Activated CD4-positive, alpha-beta T cell treated with anti-CD3 and anti-CD28 coated beads for 36 hours (primary cell): ENCODE measurements around the gene LRMDA. TPM values are rescaled to one million over a fixed set of nuclear protein-coding genes. Genes with fewer than 3 reads are reported as not detected.

Experiments used
- ATAC-seq: fragments of 200-7000 bp; cut with Tn5 transposase; one replicate; pipeline ENCODE4 v1.10.0; 2021; ENCODE audit warnings: mild to moderate bottlenecking, moderate library complexity
- CTCF ChIA-PET: fragments of 350-600 bp; sonication (Branson Sonifier 250); formaldehyde crosslinking; loops from one replicate; lab custom pipeline; 2021; ENCODE audit warnings: antibody characterized with exemption; lab: Charles Lee
- POLR2A ChIA-PET: fragments of 350-600 bp; sonication (Branson Sonifier 250); formaldehyde crosslinking; loops from one replicate; lab custom pipeline; 2021; ENCODE audit warnings: antibody characterized with exemption, inconsistent platforms; lab: Charles Lee
- DNase-seq: peaks from one replicate; pipeline ENCODE4 v3.0.0-alpha.2; 2020
- H3K27ac Mint-ChIP-seq: one replicate; pipeline ENCODE4 v1.8.0; 2021; ENCODE audit warnings: mixed read lengths
- H3K27me3 Mint-ChIP-seq: one replicate; pipeline ENCODE4 v1.8.0; 2021; ENCODE audit warnings: mixed read lengths
- H3K36me3 Mint-ChIP-seq: one replicate; pipeline ENCODE4 v1.8.0; 2021; ENCODE audit warnings: low read depth, mixed read lengths
- H3K4me1 Mint-ChIP-seq: one replicate; pipeline ENCODE4 v1.8.0; 2021; ENCODE audit warnings: mixed read lengths
- H3K4me3 Mint-ChIP-seq: one replicate; pipeline ENCODE4 v1.8.0; 2021; ENCODE audit warnings: mild to moderate bottlenecking, moderate library complexity, mixed read lengths
- H3K9me3 Mint-ChIP-seq: one replicate; pipeline ENCODE4 v1.8.0; 2021; ENCODE audit warnings: low read depth, mixed read lengths
- intact Hi-C, 2 experiments: fragments of 100-400 bp; cut with DNase I in 1 of 2; cut with micrococcal nuclease in 1 of 2; formaldehyde crosslinking; loops; one replicate each; pipeline versions ENCODE4 v1.14.2 to v1.15.1; 2022 to 2024; cut with DNase I, micrococcal nuclease
- total RNA-seq, 2 experiments: library from RNA; stranded (reverse); gene quantifications; one replicate each; pipeline ENCODE4 v1.2.3, GENCODE V29; 2021

LRMDA gene
- total RNA-seq, 2 experiments from 2014 or later, result not detected

DNA sequence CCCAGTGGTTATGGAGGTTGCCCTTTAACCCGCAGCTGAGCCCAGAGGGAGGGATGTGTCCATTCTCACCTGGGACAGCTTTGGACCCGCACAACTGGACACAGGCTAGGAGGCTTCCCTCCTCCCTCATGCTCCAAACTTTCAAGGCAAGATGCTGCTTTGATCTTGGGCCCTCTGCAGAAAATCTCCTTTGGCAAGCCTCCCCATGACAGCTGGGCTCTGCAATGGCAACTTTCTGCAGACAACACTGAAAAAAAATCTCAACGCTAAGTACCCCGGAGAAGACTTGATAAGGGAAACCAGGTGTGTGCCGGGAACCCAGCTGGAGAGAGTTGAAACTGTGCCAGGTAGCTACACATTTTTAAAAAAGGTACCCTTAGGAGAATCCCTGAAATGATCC, 610.1 kb downstream of the LRMDA start:
- DNase-seq, result no peak
- POLR2A ChIA-PET, result no interaction called here
- Mint-ChIP-seq H3K36me3 (peaks cover 3% of the 10 kb centered on the region), H3K27ac (no peak overlapping the region), H3K4me1 (no peaks in the 10 kb centered on the region), H3K9me3 (peaks cover 6% of the 10 kb centered on the region), H3K4me3 (no peak overlapping the region), H3K27me3 (no peaks in the 10 kb centered on the region)
- ATAC-seq, result no peak
- intact Hi-C loops, result no loop called here
- CTCF ChIA-PET, result interaction anchor here (1.2 kb wide), 1 partner anchor 8 kb away, joined by 3 read pairs; no protein-coding TSS in a partner anchor

DNA sequence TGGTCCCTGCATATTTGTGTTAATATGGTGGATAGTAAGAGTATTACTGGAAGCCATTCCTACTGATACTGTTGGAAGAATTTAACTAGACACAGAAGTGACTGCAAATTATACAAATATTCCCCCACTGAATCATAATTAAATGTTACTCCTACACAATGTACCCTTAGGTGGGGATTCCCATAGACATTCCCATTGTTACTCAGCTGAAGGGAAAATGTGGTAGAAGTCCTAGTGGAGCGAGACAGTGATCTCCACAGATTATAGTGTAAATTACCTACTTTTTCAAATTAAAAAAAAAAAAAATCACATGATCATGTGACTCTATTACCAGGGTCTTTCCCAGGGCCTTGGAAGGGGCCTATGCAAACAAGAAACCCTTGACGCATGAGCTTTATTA, 611.8 kb downstream of the LRMDA start:
- peaks cover 2% of the 10 kb centered on the region for H3K27me3 Mint-ChIP-seq
- DNase-seq, result no peak
- peaks cover 3% of the 10 kb centered on the region for H3K36me3 Mint-ChIP-seq
- intact Hi-C loops, result no loop called here
- H3K4me3 Mint-ChIP-seq, result no peak overlapping the region
- no peaks in the 10 kb centered on the region for H3K4me1 Mint-ChIP-seq
- CTCF ChIA-PET, result no interaction called here
- POLR2A ChIA-PET, result no interaction called here
- no peak overlapping the region for H3K27ac Mint-ChIP-seq
- H3K9me3 Mint-ChIP-seq, result peaks cover 6% of the 10 kb centered on the region
- no peak for ATAC-seq

DNA sequence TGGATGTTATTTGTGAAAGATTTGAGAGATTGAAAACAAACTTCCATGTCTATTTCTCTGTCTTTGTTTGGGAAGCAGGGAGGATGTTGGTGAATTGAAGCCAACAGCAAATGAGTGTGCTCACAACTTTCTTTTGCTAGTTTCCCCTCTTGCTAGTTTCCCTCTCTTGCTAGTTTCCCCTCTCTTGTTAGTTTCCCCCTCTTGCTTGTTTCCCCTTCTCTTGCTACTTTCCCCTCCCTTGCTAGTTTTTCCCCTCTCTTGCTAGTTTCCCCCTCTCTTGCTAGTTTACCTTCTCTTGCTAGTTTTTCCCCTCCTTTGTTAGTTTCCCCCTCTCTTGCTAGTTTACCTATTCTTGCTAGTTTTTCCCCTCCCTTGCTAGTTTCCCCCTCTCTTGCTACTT, 613.3 kb downstream of the LRMDA start:
- H3K27me3 Mint-ChIP-seq, result peaks cover 2% of the 10 kb centered on the region

DNA sequence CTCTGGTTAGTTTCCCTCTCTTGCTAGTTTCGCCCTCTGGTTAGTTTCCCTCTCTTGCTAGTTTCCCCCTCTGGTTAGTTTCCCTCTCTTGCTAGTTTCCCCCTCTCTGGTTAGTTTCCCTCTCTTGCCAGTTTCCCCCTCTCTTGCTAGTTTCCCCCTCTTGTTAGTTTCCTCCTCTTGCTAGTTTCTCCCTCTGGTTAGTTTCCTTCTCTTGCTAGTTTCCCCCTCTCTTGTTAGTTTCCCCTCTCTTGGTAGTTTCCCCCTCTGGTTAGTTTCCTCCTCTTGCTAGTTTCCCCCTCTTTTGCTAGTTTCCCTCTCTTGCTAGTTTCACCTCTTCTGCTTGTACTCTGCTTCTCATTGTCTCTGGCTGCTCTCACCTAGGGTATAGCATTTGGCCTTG, 613.8 kb downstream of the LRMDA start:
- DNase-seq (no peak), ATAC-seq (no peak)
- no peak overlapping the region for H3K4me3 Mint-ChIP-seq
- intact Hi-C loops, result no loop called here
- no peaks in the 10 kb centered on the region for H3K36me3 Mint-ChIP-seq
- no peak overlapping the region for H3K27ac Mint-ChIP-seq
- H3K27me3 Mint-ChIP-seq, result peaks cover 3% of the 10 kb centered on the region
- CTCF ChIA-PET, result no interaction called here
- POLR2A ChIA-PET, result no interaction called here
- no peaks in the 10 kb centered on the region for H3K4me1 Mint-ChIP-seq
- H3K9me3 Mint-ChIP-seq, result no peaks in the 10 kb centered on the region

More for the DNA sequence above, 613.3 kb downstream of the LRMDA start:
- H3K27ac Mint-ChIP-seq, result no peak overlapping the region
- ATAC-seq (no peak), DNase-seq (no peak)
- H3K4me3 Mint-ChIP-seq, result no peak overlapping the region
- CTCF ChIA-PET, result no interaction called here
- no peaks in the 10 kb centered on the region for H3K9me3 Mint-ChIP-seq
- no peaks in the 10 kb centered on the region for H3K36me3 Mint-ChIP-seq
- intact Hi-C loops, result no loop called here
- POLR2A ChIA-PET, result no interaction called here
- no peaks in the 10 kb centered on the region for H3K4me1 Mint-ChIP-seq

DNA sequence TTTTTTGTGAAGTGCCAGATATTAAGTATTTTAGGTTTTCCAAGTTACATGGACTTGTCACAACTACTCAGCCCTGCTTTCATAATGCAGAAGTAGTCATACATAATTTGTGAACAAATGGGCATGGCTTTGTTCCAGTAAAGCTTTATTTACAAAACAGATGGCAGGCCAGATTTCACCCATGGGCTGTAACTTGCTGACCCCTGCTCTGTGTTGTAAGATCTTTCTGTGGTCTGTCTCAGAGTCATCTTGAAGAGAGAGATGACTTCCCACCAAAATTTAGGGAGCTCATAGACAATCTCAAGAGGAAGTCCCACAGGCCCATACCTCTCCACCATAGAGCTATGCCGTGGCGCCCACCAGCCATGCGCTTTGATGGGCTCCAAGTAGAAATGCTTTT, 616.1 kb downstream of the LRMDA start:
- Mint-ChIP-seq H3K4me3 (no peak overlapping the region), H3K27me3 (peaks cover 6% of the 10 kb centered on the region), H3K36me3 (no peaks in the 10 kb centered on the region), H3K27ac (no peak overlapping the region), H3K9me3 (no peaks in the 10 kb centered on the region), H3K4me1 (peaks cover 2% of the 10 kb centered on the region)
- CTCF ChIA-PET, result interaction anchor here (1.2 kb wide), 1 partner anchor 10 kb away, joined by 5 read pairs; no protein-coding TSS in a partner anchor
- POLR2A ChIA-PET, result interaction anchor here (0.5 kb wide), 1 partner anchor 1223 kb away, joined by 11 read pairs; no protein-coding TSS in a partner anchor
- ATAC-seq (no peak), DNase-seq (no peak)
- intact Hi-C loops, result no loop called here

DNA sequence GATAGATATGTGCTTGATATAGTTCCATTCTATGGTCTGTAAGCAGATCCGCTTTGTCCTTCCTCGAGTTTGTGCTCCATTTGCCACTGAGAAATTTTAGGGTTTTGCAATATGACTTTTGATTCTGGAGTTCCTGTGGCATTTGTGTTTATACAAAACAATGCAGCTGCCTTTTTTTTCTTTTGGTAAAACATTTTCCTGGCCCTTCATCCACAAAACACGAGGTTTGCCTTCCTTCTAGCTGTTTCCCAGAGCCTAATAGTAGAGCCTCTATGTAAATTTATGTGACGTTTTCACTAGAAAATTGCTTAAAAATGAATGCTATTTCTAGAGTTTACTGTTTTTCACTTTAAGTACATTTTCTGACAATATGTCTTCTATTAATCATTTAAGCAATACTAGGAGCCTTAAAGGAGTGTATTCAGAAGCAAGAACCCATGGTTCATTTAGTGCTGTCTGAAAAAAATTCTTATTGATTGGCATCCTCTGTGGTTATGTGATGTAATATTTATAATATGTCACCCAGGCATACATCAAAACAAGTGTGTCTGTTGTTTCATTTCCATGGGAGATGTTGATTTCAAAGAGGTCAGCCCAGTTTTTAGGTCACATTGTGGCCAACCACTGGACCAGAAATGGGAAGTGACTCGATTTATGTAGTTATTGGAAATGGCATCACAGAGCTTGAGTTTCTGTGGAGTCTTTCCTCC, 618.3 kb downstream of the LRMDA start:
- H3K4me1 Mint-ChIP-seq, result peaks cover 2% of the 10 kb centered on the region
- H3K36me3 Mint-ChIP-seq, result no peaks in the 10 kb centered on the region
- no peak for ATAC-seq
- no peak overlapping the region for H3K27ac Mint-ChIP-seq
- no peak overlapping the region for H3K4me3 Mint-ChIP-seq
- intact Hi-C loops, result no loop called here
- H3K27me3 Mint-ChIP-seq, result peaks cover 6% of the 10 kb centered on the region
- H3K9me3 Mint-ChIP-seq, result no peaks in the 10 kb centered on the region
- ChIA-PET POLR2A (no interaction called here), CTCF (no interaction called here)
- DNase-seq, result no peak

DNA sequence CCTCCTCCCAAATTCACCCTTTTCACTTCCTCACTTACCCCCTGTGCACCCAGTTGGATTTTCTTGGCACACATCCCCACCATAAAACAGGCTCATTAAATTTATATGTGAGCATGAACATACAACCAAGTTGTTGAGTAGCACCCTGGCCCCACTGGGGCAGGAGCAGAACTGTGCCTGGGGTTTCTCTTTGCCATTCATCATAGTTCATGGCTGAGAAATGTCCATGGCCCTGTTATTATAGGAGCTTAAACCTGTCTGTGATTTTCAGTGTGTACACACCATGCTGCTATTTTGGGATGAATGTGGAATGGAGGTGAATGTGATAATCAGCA, 618.8 kb downstream of the LRMDA start:
- Mint-ChIP-seq H3K9me3 (peaks cover 1% of the 10 kb centered on the region), H3K27me3 (peaks cover 6% of the 10 kb centered on the region), H3K27ac (no peak overlapping the region), H3K4me1 (peaks cover 2% of the 10 kb centered on the region), H3K36me3 (no peaks in the 10 kb centered on the region), H3K4me3 (no peak overlapping the region)
- POLR2A ChIA-PET, result no interaction called here
- intact Hi-C loops, result no loop called here
- CTCF ChIA-PET, result interaction anchor here (0.6 kb wide), 1 partner anchor 796 kb away, joined by 3 read pairs; no protein-coding TSS in a partner anchor
- DNase-seq (no peak), ATAC-seq (no peak)

DNA sequence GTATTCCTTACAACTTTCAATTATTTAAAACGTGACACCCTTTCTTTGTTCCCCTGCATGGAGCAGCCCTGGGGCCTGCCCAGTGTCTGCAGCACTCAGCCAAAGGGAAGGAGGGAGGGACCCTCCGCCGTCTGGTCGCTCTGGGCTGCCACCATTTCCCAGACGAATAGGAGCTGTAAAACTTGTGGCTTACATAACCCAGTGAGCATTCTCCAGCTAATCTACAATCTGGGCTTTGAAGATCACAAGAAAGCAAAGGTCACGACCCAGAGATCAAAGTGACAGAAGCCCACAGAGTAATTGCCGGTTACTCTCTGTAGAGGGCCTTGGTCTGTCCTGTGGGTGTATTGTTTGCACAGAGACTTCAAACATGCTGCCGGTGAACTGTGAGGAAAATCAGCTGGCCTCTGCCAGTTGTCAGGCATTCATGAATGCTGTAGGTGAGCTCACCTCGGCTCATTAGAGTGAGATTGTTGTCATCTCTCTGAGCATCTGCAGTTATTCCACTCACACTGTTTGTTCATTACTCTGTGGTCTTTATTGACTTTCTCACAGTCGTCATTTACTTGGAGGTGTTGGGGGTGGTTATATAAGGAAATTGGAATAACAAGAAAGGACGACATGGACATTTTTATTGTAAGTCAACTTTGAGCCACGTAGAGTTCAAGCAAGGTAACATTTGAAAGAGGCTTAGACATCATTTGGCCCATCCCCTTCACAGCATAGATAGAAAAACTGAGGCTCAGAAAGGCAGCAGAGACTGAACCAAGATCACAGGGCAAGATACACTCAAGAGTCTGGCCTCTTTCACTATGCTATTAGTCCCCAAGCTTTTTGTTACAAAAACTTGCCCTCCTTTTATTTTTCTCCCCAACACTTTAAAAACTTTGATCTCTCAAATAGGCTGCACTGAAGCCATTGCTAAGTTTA, 619.8 kb downstream of the LRMDA start:
- Mint-ChIP-seq H3K36me3 (no peaks in the 10 kb centered on the region), H3K27ac (no peak overlapping the region), H3K27me3 (peaks cover 6% of the 10 kb centered on the region), H3K9me3 (peaks cover 5% of the 10 kb centered on the region), H3K4me3 (no peak overlapping the region), H3K4me1 (peaks cover 2% of the 10 kb centered on the region)
- ChIA-PET CTCF (interaction anchor here (0.5 kb wide), 1 partner anchor 15 kb away, joined by 3 read pairs; no protein-coding TSS in a partner anchor), POLR2A (no interaction called here)
- DNase-seq (no peak), ATAC-seq (no peak)
- intact Hi-C loops, result no loop called here

DNA sequence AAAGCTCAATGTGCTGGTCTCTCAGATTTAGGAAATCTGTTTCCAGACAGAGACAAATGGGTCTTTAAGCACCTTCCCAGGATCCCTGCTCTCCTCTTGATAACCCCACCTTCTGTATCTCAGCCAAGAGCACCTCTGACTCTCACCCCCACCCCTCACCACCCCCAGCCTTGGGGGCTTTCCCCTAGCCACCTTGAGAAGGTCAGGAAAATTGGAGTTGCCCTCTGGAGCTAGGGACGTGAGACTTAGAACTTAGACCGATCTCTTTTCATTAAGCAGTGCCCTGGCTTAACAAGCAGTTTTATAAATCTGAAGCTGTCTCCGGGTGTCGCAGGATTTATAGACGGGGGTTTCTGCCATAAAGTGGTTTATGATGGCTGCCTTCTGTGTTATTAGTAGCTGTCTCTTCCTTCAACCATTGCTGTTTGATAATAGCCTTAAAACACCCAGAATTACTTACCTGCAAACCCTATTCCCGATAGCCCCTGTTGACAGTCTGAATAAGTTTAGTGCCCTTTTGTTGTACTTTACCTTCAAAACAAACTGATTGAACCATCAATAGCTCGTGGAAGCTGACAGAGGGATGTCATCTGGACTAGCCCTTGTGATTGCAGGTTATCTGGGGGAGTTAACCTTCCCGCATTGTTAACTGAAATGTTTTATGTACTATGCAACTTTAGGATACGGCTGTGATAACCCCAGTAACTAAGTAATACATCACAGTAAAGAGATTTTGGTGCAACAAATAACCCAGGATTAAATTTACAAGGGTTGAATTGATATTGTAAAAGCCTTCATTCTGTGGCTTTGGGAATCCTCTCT, 621.5 kb downstream of the LRMDA start:
- DNase-seq (no peak), ATAC-seq (no peak)
- Mint-ChIP-seq H3K4me3 (no peak overlapping the region), H3K27ac (no peak overlapping the region), H3K9me3 (peaks cover 7% of the 10 kb centered on the region), H3K27me3 (peaks cover 4% of the 10 kb centered on the region), H3K4me1 (peaks cover 2% of the 10 kb centered on the region), H3K36me3 (no peaks in the 10 kb centered on the region)
- intact Hi-C loops, result no loop called here
- ChIA-PET CTCF (no interaction called here), POLR2A (no interaction called here)

DNA sequence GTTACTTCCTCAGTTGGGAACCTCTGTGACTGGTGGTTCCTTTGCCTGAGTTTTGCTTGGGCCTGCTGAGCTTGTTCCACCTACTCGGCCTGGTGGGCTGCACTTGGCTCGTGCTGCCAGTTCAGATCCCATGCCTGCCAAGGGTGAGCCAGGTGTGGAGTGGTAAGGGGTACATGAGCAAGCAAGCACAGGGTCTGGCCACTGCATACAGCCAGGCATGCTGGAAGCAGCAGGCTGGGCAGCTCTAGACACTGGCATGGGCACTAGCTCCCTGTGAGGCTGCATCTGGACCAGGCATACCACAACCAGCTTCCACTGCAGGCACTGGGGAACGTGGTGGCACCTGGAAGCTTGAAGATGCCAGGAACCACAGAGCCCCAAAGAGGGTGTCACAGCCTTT, 624.0 kb downstream of the LRMDA start:
- POLR2A ChIA-PET, result no interaction called here
- intact Hi-C loops, result no loop called here
- DNase-seq (no peak), ATAC-seq (no peak)
- H3K9me3 Mint-ChIP-seq, result peaks cover 7% of the 10 kb centered on the region
- CTCF ChIA-PET, result interaction anchor here (0.6 kb wide), 1 partner anchor 609 kb away, joined by 3 read pairs; no protein-coding TSS in a partner anchor
- H3K27me3 Mint-ChIP-seq, result no peaks in the 10 kb centered on the region
- H3K27ac Mint-ChIP-seq, result no peak overlapping the region
- peaks cover 2% of the 10 kb centered on the region for H3K4me1 Mint-ChIP-seq
- H3K36me3 Mint-ChIP-seq, result no peaks in the 10 kb centered on the region
- no peak overlapping the region for H3K4me3 Mint-ChIP-seq

DNA sequence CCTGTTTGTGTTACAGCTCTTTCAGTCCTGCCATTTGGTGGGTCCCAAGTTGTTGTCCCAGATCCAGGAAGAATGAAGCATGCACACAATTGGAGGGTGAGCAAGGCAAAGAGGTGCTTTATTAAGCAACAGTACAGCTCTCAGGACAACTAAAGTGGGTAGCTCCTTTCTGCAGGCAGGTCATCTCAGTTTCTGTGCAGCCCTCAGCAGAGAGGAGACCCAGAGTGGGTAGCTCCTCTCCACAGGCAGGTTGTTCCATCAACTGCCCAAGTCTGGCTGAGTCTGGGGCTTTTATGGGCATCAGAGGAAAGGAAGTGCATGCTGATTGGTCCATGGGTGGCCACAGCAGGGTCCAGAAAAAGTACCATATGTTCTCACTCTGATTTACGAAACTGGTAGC, 624.5 kb downstream of the LRMDA start:
- CTCF ChIA-PET, result no interaction called here
- H3K27ac Mint-ChIP-seq, result no peak overlapping the region
- peaks cover 7% of the 10 kb centered on the region for H3K9me3 Mint-ChIP-seq
- intact Hi-C loops, result no loop called here
- POLR2A ChIA-PET, result no interaction called here
- no peak for ATAC-seq
- H3K27me3 Mint-ChIP-seq, result no peaks in the 10 kb centered on the region
- no peaks in the 10 kb centered on the region for H3K36me3 Mint-ChIP-seq
- peaks cover under 1% of the 10 kb centered on the region for H3K4me1 Mint-ChIP-seq
- no peak overlapping the region for H3K4me3 Mint-ChIP-seq
- no peak for DNase-seq
